Activated CD4-positive, alpha-beta T cell treated with anti-CD3 and anti-CD28 coated beads, Interleukin-10, Interleukin-2, amounts not matched to agents 100 ng/mL and 50 ng/mL, durations not matched to agents 16 hours and 8 hours (primary cell): ENCODE results near the gene MRPS27.
A peak's percentile ranks its signal among the peaks of the same experiment; 100 is the strongest.

Experiments
- DNase-seq: peaks from one replicate; pipeline ENCODE4 v3.0.0-alpha.2; 2020

MRPS27 gene

DNA sequence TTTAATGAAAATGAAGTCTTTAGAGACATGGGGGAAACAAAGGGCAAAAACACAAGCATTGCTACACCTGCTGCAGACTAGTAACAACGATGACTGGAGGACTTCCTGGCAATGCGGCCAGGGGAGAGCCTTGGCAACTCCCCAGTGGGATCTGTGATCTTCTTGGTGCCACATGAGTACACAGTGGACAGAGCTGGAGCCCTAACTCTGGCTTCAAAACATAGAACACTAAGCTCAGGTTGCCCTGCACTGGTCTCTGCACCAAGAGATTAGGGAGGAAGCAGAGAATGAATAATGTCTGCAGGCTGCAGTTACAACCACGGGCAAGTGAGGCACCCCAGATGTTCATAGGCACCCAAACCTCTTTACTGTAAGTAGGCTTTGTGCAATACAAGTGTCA lies 91.1 kb downstream of the MRPS27 start:
- peak; percentile 18 for DNase-seq

- DNase-seq, result no peak
These were observed 93.1 kb downstream of the MRPS27 start for GRCh38 chr5:72226950-72227349.

- no peak for DNase-seq
These were observed 94.3 kb downstream of the MRPS27 start for GRCh38 chr5:72225741-72226140.

DNA sequence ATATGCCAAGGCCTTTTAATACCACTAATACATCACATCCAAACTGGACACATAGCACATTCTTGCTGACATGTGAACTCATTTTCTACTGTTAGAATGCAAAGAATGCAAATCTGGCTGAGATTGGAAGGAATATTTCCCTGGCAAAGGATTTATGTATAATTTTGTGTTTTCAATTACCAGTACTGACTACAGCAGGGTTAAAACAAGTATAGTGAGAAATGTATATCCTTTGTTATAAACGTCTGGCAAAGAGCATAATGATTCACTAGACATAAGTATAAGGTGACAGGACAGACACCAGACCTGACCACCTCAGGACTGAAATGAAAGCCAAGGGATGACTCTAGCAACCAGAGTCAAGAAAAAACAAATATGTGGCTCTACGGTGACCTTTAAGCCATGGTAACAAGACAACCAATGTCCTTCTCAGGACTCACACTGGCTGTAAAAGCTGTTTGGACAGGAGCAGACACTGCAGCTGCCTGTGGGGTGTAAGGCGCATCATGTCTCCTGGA lies 95.0 kb downstream of the MRPS27 start:
- no peak for DNase-seq

DNA sequence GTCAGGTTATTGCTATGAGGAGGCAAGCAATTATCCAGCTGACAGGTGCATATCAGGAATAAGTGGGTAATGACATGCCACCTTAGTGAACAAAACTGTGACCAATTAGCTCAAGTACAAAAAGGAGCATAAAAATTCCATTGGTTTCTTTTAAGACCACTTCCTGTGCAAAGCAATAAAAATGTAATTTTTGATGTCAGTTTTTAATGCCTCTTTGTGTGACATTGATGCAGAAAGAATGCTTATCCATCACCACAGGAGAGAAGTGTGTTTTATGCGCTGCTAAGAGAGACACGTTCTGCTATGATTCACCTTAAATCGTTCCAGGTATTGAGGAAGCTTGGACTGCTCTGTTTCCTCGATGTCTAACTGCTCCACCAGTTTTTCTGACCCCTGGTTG lies 96.7 kb downstream of the MRPS27 start:
- no peak for DNase-seq

GRCh38 chr5:72222521-72222920 lies 97.5 kb downstream of the MRPS27 start:
- no peak for DNase-seq

DNA sequence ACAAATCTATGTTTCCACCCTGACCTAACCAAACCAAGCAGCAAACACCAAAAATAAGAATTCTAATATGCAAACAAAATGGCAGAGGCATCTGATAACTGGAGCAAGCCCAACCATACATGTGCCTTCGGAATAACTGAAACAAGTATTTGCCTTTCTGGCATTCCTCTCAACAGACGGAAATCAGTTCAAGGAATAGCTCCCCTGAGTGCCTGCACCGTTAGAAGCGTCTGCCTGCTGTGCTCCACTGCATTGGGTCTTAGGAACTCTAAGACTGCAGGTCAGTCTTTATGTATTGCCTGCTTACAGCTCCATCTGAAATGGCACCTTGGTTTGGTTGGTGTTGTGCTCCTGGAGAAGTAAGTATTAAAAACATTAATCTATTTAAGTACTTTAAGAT lies 98.5 kb downstream of the MRPS27 start:
- no peak for DNase-seq

- DNase-seq, result no peak
These were observed 98.9 kb downstream of the MRPS27 start for GRCh38 chr5:72221099-72221498.

GRCh38 chr5:72216756-72217155 lies 103.3 kb downstream of the MRPS27 start:
- no peak for DNase-seq

GRCh38 chr5:72214168-72214567 lies 105.9 kb downstream of the MRPS27 start:
- DNase-seq, result no peak

DNA sequence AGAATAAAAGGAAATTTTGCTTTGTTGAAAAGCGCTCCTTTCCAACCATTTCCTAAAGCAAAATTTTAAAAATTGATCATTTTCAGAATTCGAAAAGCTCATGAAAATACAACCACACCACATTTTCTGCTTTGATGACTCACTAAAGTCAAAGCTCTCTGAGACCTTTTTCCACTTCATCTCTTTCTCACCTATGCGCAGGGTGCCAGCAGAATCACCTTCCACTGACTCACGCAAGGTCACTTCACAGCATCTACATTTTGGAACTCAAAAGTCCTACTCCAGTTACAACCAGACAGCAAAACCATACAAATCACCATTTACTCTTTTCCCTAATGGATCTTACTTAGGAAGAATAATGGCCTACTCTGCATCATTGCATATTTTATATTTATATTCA lies 106.6 kb downstream of the MRPS27 start:
- no peak for DNase-seq

DNA sequence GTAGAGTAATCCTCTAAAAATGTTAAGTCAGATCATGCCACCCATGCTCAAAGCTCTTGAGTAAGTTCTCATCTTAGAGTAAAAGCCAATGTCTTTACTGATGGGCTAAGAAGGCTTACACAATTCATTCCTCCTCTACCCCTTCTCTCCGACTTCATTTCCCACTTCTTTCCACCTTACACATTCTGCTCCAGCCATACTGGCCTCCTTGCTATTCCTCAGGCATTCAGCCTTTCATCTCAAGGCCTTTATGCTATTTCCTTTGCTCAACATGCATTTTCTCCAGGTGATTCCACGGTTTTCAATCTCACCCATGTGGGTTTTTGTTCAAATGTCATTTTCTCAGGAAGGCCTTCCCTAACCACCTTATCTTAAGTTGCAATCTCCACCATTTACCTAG lies 107.9 kb downstream of the MRPS27 start:
- DNase-seq, result no peak

GRCh38 chr5:72210888-72211678 lies 109.0 kb downstream of the MRPS27 start:
- DNase-seq, result no peak

DNA sequence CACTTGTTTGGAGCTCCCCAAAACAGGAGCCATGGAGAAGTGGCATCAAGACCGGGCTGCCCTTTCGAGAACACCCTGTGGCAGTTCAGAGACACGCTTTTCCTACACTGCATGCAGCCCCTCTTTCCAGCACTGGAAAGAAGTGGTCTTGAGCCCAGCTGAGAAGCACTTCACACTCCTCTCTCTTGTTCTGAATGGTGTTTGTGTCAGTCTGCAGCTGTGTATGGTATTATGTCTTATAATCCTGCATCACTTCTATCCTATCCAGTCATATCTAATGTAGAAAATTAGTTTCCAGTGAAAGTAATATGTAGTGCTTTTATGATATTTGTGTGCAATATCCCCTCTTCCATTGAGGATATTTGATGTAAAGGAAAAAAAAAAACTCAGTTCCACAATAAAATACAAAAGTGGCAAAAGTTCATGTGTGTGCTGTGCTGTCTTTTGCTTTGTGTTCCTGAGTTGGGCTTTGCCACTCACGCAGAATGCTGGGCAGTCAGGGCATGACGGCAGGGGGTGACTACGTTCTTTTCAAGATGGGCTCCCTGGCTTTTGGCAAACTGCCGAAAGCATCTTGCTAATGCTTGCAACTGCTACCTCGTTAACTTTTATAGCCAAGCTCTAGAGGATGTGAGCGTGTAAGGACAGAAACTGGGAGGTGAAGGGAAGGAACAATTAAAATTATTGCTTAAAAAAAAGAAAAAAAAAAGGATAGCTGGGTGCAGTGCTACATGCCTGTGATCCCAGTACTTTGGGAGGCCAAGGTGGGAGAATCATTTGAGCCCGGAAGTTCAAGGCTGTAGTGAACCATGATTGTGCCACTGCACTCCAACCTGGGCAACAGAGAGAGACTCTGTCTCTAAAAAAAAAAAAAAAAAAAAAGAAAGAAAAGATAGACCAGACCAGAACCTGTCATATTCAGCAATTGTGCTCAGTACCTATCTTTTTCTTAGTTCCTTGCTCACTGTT lies 110.6 kb downstream of the MRPS27 start:
- DNase-seq, result no peak

GRCh38 chr5:72208324-72208926 lies 111.6 kb downstream of the MRPS27 start:
- DNase-seq, result no peak

DNA sequence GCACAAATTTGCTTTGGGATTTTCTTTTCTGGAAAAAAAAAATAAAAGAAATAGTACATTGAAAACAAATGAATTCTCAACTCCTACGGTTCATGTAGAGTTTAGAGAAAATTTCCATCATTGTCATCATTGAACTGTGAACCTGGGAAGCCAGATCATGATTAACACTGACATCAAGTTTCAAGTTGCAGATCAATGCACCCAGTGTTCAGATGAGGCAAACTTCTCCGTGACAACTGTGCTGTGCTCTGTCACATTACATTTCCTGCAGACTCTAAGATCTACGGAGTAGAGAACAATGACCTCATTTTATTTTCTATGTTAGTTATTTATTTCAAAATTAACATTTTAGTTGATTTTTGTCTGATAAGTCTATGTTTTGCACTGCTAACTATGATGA lies 113.0 kb downstream of the MRPS27 start:
- DNase-seq, result no peak

DNA sequence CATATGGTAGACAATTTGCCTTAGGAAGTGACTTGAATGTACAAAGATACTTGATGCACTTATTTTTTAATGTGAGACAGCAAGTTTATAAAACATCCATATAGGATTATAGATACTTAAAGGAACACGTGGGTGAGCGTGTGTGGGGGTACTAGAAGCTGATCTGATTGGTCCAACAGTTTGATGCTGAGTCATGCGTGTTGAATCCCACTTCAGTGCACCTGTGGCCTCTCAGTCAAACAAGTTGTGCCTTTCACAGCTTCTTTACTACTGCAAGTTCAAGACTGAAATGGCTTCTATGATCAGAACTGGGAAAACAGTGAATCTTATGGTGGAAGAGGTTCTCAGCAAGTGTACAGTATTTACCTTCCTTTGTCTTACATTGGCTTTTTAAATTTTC lies 113.9 kb downstream of the MRPS27 start:
- no peak for DNase-seq

DNA sequence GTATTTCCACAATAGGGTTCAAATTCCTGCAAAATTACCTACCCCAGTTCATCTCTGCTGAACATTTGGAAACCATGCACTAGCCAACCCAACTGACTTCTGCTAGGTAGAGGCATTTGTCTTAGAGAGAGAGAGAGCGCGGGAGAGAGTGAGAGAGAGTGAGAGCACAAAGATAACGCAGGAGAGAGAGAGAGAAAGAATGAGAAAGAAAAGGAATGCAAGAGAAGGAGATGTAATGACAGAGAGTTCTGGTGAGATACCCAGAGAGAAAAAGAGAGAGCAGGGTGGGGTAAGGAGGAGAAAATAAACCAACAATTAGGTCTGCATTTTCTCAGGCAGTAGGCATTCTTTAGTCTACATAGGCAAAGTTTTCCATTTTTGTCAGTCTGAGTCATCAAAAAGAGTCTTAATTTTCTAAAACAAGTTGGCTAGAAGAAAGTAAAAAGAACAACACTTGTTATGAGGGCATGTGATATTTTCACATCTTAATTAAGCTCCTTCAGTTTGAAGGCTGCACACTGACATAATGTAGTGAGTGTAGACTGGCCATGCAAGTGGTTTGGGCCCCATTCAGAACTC lies 114.5 kb downstream of the MRPS27 start:
- DNase-seq, result no peak

- no peak for DNase-seq
These were observed 115.1 kb downstream of the MRPS27 start for GRCh38 chr5:72204946-72205345.

DNA sequence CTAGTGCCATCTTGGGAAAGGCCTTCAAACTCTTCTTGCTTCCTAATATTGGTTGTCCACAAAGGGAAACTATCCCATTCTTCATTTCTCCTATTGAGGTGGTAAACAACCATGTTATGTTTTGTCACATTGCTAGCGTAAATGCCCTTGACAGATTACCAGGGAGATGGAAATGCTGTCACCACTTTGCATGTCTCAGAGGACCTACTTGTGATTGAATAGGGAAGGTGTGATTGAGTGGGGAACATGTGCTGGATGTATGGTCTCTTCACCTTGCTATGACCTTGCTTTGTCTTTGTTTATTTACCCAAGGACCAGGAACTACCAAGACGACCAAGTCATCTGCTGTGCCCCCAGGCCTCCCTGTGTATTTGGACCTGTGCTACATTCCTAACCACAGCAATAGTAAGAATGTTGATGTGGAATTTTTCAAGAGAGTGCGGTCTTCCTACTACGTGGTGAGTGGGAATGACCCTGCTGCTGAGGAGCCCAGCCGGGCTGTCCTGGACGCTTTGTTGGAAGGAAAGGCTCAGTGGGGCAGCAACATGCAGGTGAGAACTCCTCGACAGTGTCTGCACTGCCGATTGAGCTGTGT lies 116.7 kb downstream of the MRPS27 start:
- DNase-seq, result no peak

GRCh38 chr5:72202331-72202825 lies 117.7 kb downstream of the MRPS27 start:
- no peak for DNase-seq

- no peak for DNase-seq
These were observed 120.4 kb downstream of the MRPS27 start for GRCh38 chr5:72199681-72200080.
